ENCODE results near the gene CACNA1B. TPM values are rescaled to one million over a fixed set of nuclear protein-coding genes. Genes with fewer than 3 reads are reported as not detected.

Gene CACNA1B
- total RNA-seq, 6 donors from 2014 or later: 0.03 to 0.15 (median 0.03) TPM; not detected in 3

- ATAC-seq (ENCODE audit: low FRiP score in 2 of 2) (no peak), DNase-seq (peak in 1 of 2 donors; percentile 78)
- Histone ChIP-seq H3K9me3 (no peaks in the 10 kb centered on the region), H3K36me3 (no peaks in the 10 kb centered on the region), H3K27ac (no peak overlapping the region), H3K27me3 (peaks cover 0 to 16% (median 4%) of the 10 kb centered on the region in 4 donors), H3K4me1 (peaks cover 0 to 13% (median 4%) of the 10 kb centered on the region in 4 donors), H3K4me3 (peak overlapping the region in 2 of 4 donors; percentile 3 to 14)
- TF ChIP-seq CTCF (IDR thresholded peaks at IDR 0.05): no peak
- no peak for TF ChIP-seq EP300 (IDR thresholded peaks at IDR 0.05)
- TF ChIP-seq POLR2A (IDR thresholded peaks at IDR 0.05): no peak
- TF ChIP-seq POLR2AphosphoS5 (IDR thresholded peaks at IDR 0.05): no peak
- 5% methylated on average over 55 of the region's 69 CpGs; no CpG with 5 or more reads in 1 of the 2 donors for WGBS, 2 donors
These were observed 145.3 kb downstream of the CACNA1B start for GRCh38 chr9:138022756-138023393.

- H3K4me1 ChIP-seq: peaks cover 0 to 13% (median 4%) of the 10 kb centered on the region in 4 donors
- peak overlapping the region in 1 of 4 donors; percentile 14 for H3K4me3 ChIP-seq
- H3K36me3 ChIP-seq: no peaks in the 10 kb centered on the region
- 10% methylated on average over 30 to 44 of the region's 84 CpGs for WGBS, 2 donors
- no peaks in the 10 kb centered on the region for H3K9me3 ChIP-seq
- peaks cover 0 to 16% (median 4%) of the 10 kb centered on the region in 4 donors for H3K27me3 ChIP-seq
- DNase-seq (peak in 1 of 2 donors; percentile 58), ATAC-seq (ENCODE audit: low FRiP score in 2 of 2) (no peak)
- TF ChIP-seq POLR2A (IDR thresholded peaks at IDR 0.05) (no peak), EP300 (IDR thresholded peaks at IDR 0.05) (no peak), POLR2AphosphoS5 (IDR thresholded peaks at IDR 0.05) (no peak), CTCF (IDR thresholded peaks at IDR 0.05) (no peak)
- no peak overlapping the region for H3K27ac ChIP-seq
These were observed 146.0 kb downstream of the CACNA1B start for GRCh38 chr9:138023394-138024124.

GRCh38 chr9:138024131-138024530 is 146.5 kb downstream of the CACNA1B start:
- Histone ChIP-seq H3K4me1 (peaks cover 0 to 13% (median 4%) of the 10 kb centered on the region in 4 donors), H3K27me3 (peaks cover 0 to 16% (median 4%) of the 10 kb centered on the region in 4 donors), H3K4me3 (no peak overlapping the region), H3K9me3 (no peaks in the 10 kb centered on the region), H3K27ac (no peak overlapping the region), H3K36me3 (no peaks in the 10 kb centered on the region)
- WGBS, 2 donors: 92 to 93% methylated on average over 8 to 9 of the region's 9 CpGs
- ATAC-seq (ENCODE audit: low FRiP score in 2 of 2) (no peak), DNase-seq (peak in 1 of 2 donors; percentile 60)
- TF ChIP-seq EP300 (IDR thresholded peaks at IDR 0.05) (no peak), POLR2AphosphoS5 (IDR thresholded peaks at IDR 0.05) (no peak), POLR2A (IDR thresholded peaks at IDR 0.05) (no peak), CTCF (IDR thresholded peaks at IDR 0.05) (no peak)

- Histone ChIP-seq H3K9me3 (no peaks in the 10 kb centered on the region), H3K27ac (no peak overlapping the region), H3K27me3 (peaks cover 0 to 16% (median 4%) of the 10 kb centered on the region in 4 donors), H3K4me3 (no peak overlapping the region), H3K4me1 (peaks cover 0 to 13% (median 4%) of the 10 kb centered on the region in 4 donors), H3K36me3 (no peaks in the 10 kb centered on the region)
- WGBS, 2 donors: 91 to 96% methylated on average over 4 to 11 of the region's 11 CpGs
- ATAC-seq (ENCODE audit: low FRiP score in 2 of 2): no peak
- TF ChIP-seq CTCF (IDR thresholded peaks at IDR 0.05) (no peak), POLR2AphosphoS5 (IDR thresholded peaks at IDR 0.05) (no peak), POLR2A (IDR thresholded peaks at IDR 0.05) (no peak), EP300 (IDR thresholded peaks at IDR 0.05) (no peak)
- DNase-seq: no peak
These were observed 147.3 kb downstream of the CACNA1B start for GRCh38 chr9:138024831-138025291.

Data from upper lobe of left lung (tissue), 6 donors.